Islet precursor cell (in vitro differentiated cells): ENCODE results near the gene C10orf67.
"Not testable (repeated sequence)": the region's sequence is repeated elsewhere in the genome, so short reads cannot be mapped to it uniquely, and the experiment has no call there.

ENCODE experiments used
- DNase-seq: peaks from one replicate; pipeline ENCODE4 v3.0.0-alpha.2; 2018

The C10orf67 gene

GRCh38 chr10:23322082-23322481 lies 22.5 kb downstream of the C10orf67 start:
- no peak for DNase-seq

- no peak for DNase-seq
These were observed 24.8 kb downstream of the C10orf67 start for GRCh38 chr10:23319835-23320234.

GRCh38 chr10:23318359-23318758 lies 26.2 kb downstream of the C10orf67 start:
- no peak for DNase-seq

GRCh38 chr10:23317416-23317815 lies 27.2 kb downstream of the C10orf67 start:
- no peak for DNase-seq

- DNase-seq, result no peak
These were observed 28.2 kb downstream of the C10orf67 start for GRCh38 chr10:23316406-23316805.

- DNase-seq, result no peak
These were observed 28.6 kb downstream of the C10orf67 start for GRCh38 chr10:23315966-23316365.

- no peak for DNase-seq
These were observed 29.8 kb downstream of the C10orf67 start for GRCh38 chr10:23314835-23315239.

GRCh38 chr10:23311034-23311433 lies 33.6 kb downstream of the C10orf67 start:
- no peak for DNase-seq

- DNase-seq, result no peak
These were observed 34.2 kb downstream of the C10orf67 start for GRCh38 chr10:23310404-23310803.

- DNase-seq, result not testable (repeated sequence)
These were observed 44.6 kb downstream of the C10orf67 start for GRCh38 chr10:23299961-23300360.

GRCh38 chr10:23294638-23295247 lies 49.9 kb downstream of the C10orf67 start:
- no peak for DNase-seq

- DNase-seq, result no peak
These were observed 50.5 kb downstream of the C10orf67 start for GRCh38 chr10:23293973-23294590.

- DNase-seq, result peak; percentile 64
These were observed 51.4 kb downstream of the C10orf67 start for GRCh38 chr10:23293145-23293724.

- DNase-seq, result no peak
These were observed 52.9 kb downstream of the C10orf67 start for GRCh38 chr10:23291551-23292334.

GRCh38 chr10:23284674-23285335 lies 59.8 kb downstream of the C10orf67 start:
- no peak for DNase-seq

GRCh38 chr10:23284155-23284554 lies 60.4 kb downstream of the C10orf67 start:
- no peak for DNase-seq

- no peak for DNase-seq
These were observed 60.9 kb downstream of the C10orf67 start for GRCh38 chr10:23283680-23284079.

GRCh38 chr10:23281044-23281433 lies 63.6 kb downstream of the C10orf67 start:
- no peak for DNase-seq

GRCh38 chr10:23280419-23281043 lies 64.1 kb downstream of the C10orf67 start:
- DNase-seq, result no peak

- DNase-seq, result no peak
These were observed 69.2 kb downstream of the C10orf67 start for GRCh38 chr10:23275355-23275754.

GRCh38 chr10:23274179-23274578 lies 70.4 kb downstream of the C10orf67 start:
- DNase-seq, result not testable (repeated sequence)

GRCh38 chr10:23270531-23270930 lies 74.1 kb downstream of the C10orf67 start:
- DNase-seq, result no peak
